ENCODE results near the gene SPDYE17.

- TF ChIP-seq ATF1 (CRISPR knock-in tag; IDR thresholded peaks at IDR 0.05) (no peak), SMAD3 (CRISPR knock-in tag; IDR thresholded peaks at IDR 0.05; ENCODE audit: borderline replicate concordance) (no peak), CTCF (IDR thresholded peaks at IDR 0.05) (no peak), JUN (CRISPR knock-in tag; IDR thresholded peaks at IDR 0.05) (no peak)
Observed at GRCh38 chr7:76997381-76998284, 34.5 kb downstream of the SPDYE17 start.

All from WTC11 (cell line).